HG03469 (cell line): ENCODE results near the gene RANBP2.

Experiments used
- ATAC-seq: cut with Tn5 transposase; IDR thresholded peaks from one replicate; pipeline ENCODE4 v1.9.1; 2021; ENCODE audit warnings: mild to moderate bottlenecking, moderate library complexity, moderate number of reproducible peaks; ENCODE audit not compliant: unreplicated experiment

RANBP2 gene

GRCh38 chr2:108776475-108776874 lies 57.2 kb downstream of the RANBP2 start:
- peak; percentile 84 for ATAC-seq

- ATAC-seq = no peak
Observed at GRCh38 chr2:108778857-108779256, 59.6 kb downstream of the RANBP2 start.

- ATAC-seq = no peak
Observed at GRCh38 chr2:108786008-108786353, 66.7 kb downstream of the RANBP2 start.

GRCh38 chr2:108786354-108787215 lies 67.3 kb downstream of the RANBP2 start, which contains the start of gene CCDC138:
CCDC138 (plus strand) TSS chr2:108786771; CDS start chr2:108786823, 52 bp downstream.
- peak; percentile 91 for ATAC-seq

GRCh38 chr2:108787216-108787541 lies 67.9 kb downstream of the RANBP2 start:
- no peak for ATAC-seq

- ATAC-seq = no peak
Observed at GRCh38 chr2:108803045-108803736, 83.9 kb downstream of the RANBP2 start.

GRCh38 chr2:108805032-108805431 lies 85.8 kb downstream of the RANBP2 start:
- ATAC-seq = no peak

GRCh38 chr2:108805782-108806181 lies 86.5 kb downstream of the RANBP2 start:
- ATAC-seq = no peak

- ATAC-seq = no peak
Observed at GRCh38 chr2:108806371-108807113, 87.3 kb downstream of the RANBP2 start.

- no peak for ATAC-seq
Observed at GRCh38 chr2:108809936-108810335, 90.7 kb downstream of the RANBP2 start.

- ATAC-seq = no peak
Observed at GRCh38 chr2:108810993-108811957, 92.0 kb downstream of the RANBP2 start.

- no peak for ATAC-seq
Observed at GRCh38 chr2:108813732-108814131, 94.5 kb downstream of the RANBP2 start.

- ATAC-seq = no peak
Observed at GRCh38 chr2:108820482-108820881, 101.2 kb downstream of the RANBP2 start.

GRCh38 chr2:108823286-108823685 lies 104.0 kb downstream of the RANBP2 start:
- no peak for ATAC-seq

GRCh38 chr2:108824316-108825070 lies 105.2 kb downstream of the RANBP2 start:
- ATAC-seq = no peak

- ATAC-seq = no peak
Observed at GRCh38 chr2:108825254-108825653, 106.0 kb downstream of the RANBP2 start.

GRCh38 chr2:108825736-108826135 lies 106.5 kb downstream of the RANBP2 start:
- no peak for ATAC-seq

GRCh38 chr2:108829578-108830310 lies 110.5 kb downstream of the RANBP2 start:
- ATAC-seq = no peak

GRCh38 chr2:108833219-108833618 lies 113.9 kb downstream of the RANBP2 start:
- no peak for ATAC-seq
